GM12801 (cell line): Measurements from ENCODE around the gene NUDT21.

ENCODE experiments used
- CTCF ChIP-seq: IDR thresholded peaks from one replicate; pipeline ENCODE4 v1.5.1; 2011; ENCODE audit warnings: control low read depth; ENCODE audit not compliant: insufficient read length; ENCODE audit errors: extremely low read depth

Gene NUDT21

GRCh38 chr16:56450986-56451752, at the start of gene NUDT21, which contains the start of gene OGFOD1:
NUDT21 (minus strand) TSS chr16:56451332; CDS start chr16:56451202, 130 bp downstream.
OGFOD1 (plus strand) TSS chr16:56451554; CDS start chr16:56451613, 59 bp downstream.
- no peak for TF ChIP-seq CTCF

GRCh38 chr16:56493815-56494214, 42.7 kb upstream of the NUDT21 start:
- no peak for TF ChIP-seq CTCF

GRCh38 chr16:56493126-56493525, 42.0 kb upstream of the NUDT21 start:
- TF ChIP-seq CTCF = no peak

- TF ChIP-seq CTCF = no peak
Measured at GRCh38 chr16:56491657-56492261, 40.6 kb upstream of the NUDT21 start.

- TF ChIP-seq CTCF = no peak
Measured at GRCh38 chr16:56488035-56488434, 36.9 kb upstream of the NUDT21 start.

GRCh38 chr16:56483394-56483793, 32.3 kb upstream of the NUDT21 start:
- TF ChIP-seq CTCF = no peak

- TF ChIP-seq CTCF = no peak
Measured at GRCh38 chr16:56482683-56483236, 31.6 kb upstream of the NUDT21 start.
